ENCODE results near the gene UBE2F. TPM values are rescaled to one million over a fixed set of nuclear protein-coding genes. Genes with fewer than 3 reads are reported as not detected.
"Not testable (repeated sequence)": the region's sequence is repeated elsewhere in the genome, so short reads cannot be mapped to it uniquely, and the experiment has no call there.

Gene UBE2F
- total and polyA plus RNA-seq, 2 experiments from 2014 or later = 52.8 to 66.7 TPM

DNA sequence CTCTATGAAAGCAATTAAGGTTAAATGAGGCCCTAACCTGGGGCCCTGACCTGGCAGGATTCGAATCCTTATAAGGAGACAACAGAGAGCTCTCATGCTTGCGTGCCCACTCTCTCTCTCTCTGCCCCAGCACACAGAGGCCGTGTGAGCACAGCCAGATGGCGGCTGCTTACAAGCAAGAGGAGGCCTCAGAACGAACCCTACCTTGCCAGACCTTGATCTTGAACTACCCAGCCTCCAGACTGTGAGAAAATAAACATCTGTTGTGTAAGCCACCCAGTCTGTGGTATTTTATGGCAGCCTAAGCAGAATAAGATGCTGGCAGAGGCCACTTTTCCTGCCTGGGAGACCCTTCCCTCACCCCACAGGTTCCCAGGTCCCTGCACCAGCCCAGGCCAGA, 5.2 kb upstream of the UBE2F start:
- H3K79me2 ChIP-seq = no peaks in the 10 kb centered on the region
- H3K4me3 ChIP-seq = no peak overlapping the region
- no peak overlapping the region for H2AFZ ChIP-seq
- no peaks in the 10 kb centered on the region for H4K20me1 ChIP-seq (ENCODE audit: insufficient read depth, poor library complexity, severe bottlenecking)
- no peaks in the 10 kb centered on the region for H3K9me2 ChIP-seq (replicated peaks; ENCODE audit: insufficient read depth)
- H3K9me3 ChIP-seq (ENCODE audit: low read depth) = no peaks in the 10 kb centered on the region
- no peak overlapping the region for H3K27ac ChIP-seq
- H3K27me3 ChIP-seq = peaks cover 8% of the 10 kb centered on the region
- 78% methylated on average over 5 of the region's 5 CpGs for WGBS (ENCODE audit: low lambda C conversion rate, missing lambda C conversion rate)
- no peak for DNase-seq (ENCODE audit: low spot score)
- TF ChIP-seq EZH2phosphoT487 (IDR thresholded peaks at IDR 0.05; ENCODE audit: low read depth, severe bottlenecking, unreplicated experiment) (no peak), EZH2 (IDR thresholded peaks at IDR 0.05; ENCODE audit: borderline replicate concordance) (no peak)
- TF ChIP-seq, protein P1, sequence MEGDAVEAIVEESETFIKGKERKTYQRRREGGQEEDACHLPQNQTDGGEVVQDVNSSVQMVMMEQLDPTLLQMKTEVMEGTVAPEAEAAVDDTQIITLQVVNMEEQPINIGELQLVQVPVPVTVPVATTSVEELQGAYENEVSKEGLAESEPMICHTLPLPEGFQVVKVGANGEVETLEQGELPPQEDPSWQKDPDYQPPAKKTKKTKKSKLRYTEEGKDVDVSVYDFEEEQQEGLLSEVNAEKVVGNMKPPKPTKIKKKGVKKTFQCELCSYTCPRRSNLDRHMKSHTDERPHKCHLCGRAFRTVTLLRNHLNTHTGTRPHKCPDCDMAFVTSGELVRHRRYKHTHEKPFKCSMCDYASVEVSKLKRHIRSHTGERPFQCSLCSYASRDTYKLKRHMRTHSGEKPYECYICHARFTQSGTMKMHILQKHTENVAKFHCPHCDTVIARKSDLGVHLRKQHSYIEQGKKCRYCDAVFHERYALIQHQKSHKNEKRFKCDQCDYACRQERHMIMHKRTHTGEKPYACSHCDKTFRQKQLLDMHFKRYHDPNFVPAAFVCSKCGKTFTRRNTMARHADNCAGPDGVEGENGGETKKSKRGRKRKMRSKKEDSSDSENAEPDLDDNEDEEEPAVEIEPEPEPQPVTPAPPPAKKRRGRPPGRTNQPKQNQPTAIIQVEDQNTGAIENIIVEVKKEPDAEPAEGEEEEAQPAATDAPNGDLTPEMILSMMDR (IDR thresholded peaks at IDR 0.05; ENCODE audit: poor library complexity) = no peak
- H3K36me3 ChIP-seq (replicated peaks; ENCODE audit: insufficient read depth, low read depth) = no peaks in the 10 kb centered on the region
- H3K4me2 ChIP-seq = no peak overlapping the region
- no peaks in the 10 kb centered on the region for H3K4me1 ChIP-seq (ENCODE audit: insufficient read depth)

DNA sequence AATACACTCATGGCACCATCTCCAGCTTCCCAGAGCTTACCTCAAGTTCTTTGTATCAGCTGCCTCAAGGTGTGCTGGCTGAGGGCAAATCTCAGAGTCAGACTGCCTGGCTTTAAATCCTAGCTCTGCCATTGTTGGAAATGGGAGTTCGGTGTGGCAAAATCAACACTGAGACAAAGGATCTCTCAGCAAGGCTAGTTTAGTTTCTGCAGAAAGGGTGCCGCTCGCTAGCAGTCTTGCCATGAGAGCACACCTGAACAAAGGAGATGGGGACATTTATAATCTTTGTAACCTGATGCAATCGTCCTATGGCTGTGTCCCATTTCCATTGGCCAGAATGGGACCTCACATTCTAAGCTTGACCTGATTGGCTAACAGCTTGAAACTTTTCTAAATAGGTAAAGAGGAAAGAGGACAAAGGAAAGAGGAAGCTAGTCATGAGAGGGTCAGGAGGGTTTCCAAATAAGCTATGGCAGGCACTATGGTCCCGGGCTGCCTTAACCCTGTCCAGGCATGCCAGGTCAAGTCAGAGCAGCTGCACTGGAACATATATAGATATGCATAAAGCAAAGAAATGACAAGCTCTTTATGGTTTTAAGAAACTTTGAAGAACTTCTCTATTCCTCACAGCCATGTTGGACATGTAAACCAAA, 4.3 kb upstream of the UBE2F start:
- Histone ChIP-seq H2AFZ (no peak overlapping the region), H3K27me3 (no peaks in the 10 kb centered on the region), H3K4me3 (no peak overlapping the region), H3K36me3 (replicated peaks; ENCODE audit: insufficient read depth, low read depth) (no peaks in the 10 kb centered on the region), H3K79me2 (peaks cover 3% of the 10 kb centered on the region), H3K9me2 (replicated peaks; ENCODE audit: insufficient read depth) (no peaks in the 10 kb centered on the region), H3K4me2 (no peak overlapping the region), H3K4me1 (ENCODE audit: insufficient read depth) (peaks cover 1% of the 10 kb centered on the region), H3K9me3 (ENCODE audit: low read depth) (no peaks in the 10 kb centered on the region), H3K27ac (no peak overlapping the region), H4K20me1 (ENCODE audit: insufficient read depth, poor library complexity, severe bottlenecking) (no peaks in the 10 kb centered on the region)
- WGBS (ENCODE audit: low lambda C conversion rate, missing lambda C conversion rate) = 88% methylated on average over 5 of the region's 5 CpGs
- no peak for DNase-seq (ENCODE audit: low spot score)
- TF ChIP-seq, protein P1 (IDR thresholded peaks at IDR 0.05; ENCODE audit: poor library complexity) = no peak
- TF ChIP-seq EZH2 (IDR thresholded peaks at IDR 0.05; ENCODE audit: borderline replicate concordance) (no peak), EZH2phosphoT487 (IDR thresholded peaks at IDR 0.05; ENCODE audit: low read depth, severe bottlenecking, unreplicated experiment) (no peak)

DNA sequence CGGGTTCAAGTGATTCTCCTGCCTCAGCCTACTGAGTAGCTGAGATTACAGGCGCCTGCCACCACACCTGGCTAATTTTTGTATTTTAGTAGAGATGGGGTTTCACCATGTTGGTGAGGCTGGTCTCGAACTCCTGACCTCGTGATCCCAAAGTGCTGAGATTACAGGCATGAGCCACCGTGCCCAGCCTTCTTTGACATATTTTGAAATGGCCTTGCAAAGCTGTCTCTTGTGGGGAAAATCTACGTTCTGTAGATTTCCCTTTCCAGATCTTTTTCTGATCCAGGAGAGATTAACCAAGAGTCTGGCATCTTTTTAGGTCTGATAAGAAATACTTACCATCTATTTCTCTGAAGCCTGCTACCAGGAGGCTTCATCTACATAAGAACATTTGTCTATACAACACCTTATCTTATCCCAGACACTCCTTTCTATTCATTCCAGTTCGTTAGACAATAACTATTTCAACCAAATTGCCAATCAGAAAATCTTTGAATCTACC, 3.3 kb upstream of the UBE2F start:
- peaks cover 12% of the 10 kb centered on the region for H3K79me2 ChIP-seq
- H3K27me3 ChIP-seq; H3K4me2 ChIP-seq; H3K9me2 ChIP-seq (replicated peaks; ENCODE audit: insufficient read depth); H3K9me3 ChIP-seq (ENCODE audit: low read depth); DNase-seq (ENCODE audit: low spot score); H4K20me1 ChIP-seq (ENCODE audit: insufficient read depth, poor library complexity, severe bottlenecking); H2AFZ ChIP-seq; H3K36me3 ChIP-seq (replicated peaks; ENCODE audit: insufficient read depth, low read depth); H3K4me3 ChIP-seq: not testable (repeated sequence)
- WGBS (ENCODE audit: low lambda C conversion rate, missing lambda C conversion rate) = 77% methylated on average over 7 of the region's 7 CpGs
- H3K4me1 ChIP-seq (ENCODE audit: insufficient read depth) = peaks cover 10% of the 10 kb centered on the region
- H3K27ac ChIP-seq = peak overlapping the region; percentile 22

DNA sequence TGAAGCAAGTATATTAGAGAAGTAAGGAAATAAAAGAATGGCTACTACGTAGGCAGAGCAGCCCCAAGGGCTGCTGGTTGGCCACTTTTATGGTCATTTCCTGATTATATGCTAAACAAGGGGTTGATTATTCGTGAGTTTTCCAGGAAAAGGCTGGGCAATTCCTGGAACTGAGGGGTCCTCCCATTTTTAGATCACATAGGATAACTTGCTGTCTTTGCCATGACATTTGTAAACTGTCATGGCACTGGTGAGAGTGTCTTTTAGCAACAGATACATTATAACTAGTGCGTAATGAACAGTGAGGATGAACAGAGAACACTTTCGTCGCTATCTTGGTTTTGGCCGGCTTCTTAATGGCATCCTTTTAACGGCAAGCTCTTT, 2.6 kb upstream of the UBE2F start:
- WGBS (ENCODE audit: low lambda C conversion rate, missing lambda C conversion rate) = 90% methylated on average over 7 of the region's 7 CpGs

More for the DNA sequence above, 2.6 kb upstream of the UBE2F start:
- Histone ChIP-seq H3K36me3 (replicated peaks; ENCODE audit: insufficient read depth, low read depth) (no peaks in the 10 kb centered on the region), H3K27me3 (no peaks in the 10 kb centered on the region), H3K9me2 (replicated peaks; ENCODE audit: insufficient read depth) (no peaks in the 10 kb centered on the region), H4K20me1 (ENCODE audit: insufficient read depth, poor library complexity, severe bottlenecking) (peaks cover 6% of the 10 kb centered on the region), H3K79me2 (peaks cover 18% of the 10 kb centered on the region), H3K4me2 (no peak overlapping the region), H3K4me1 (ENCODE audit: insufficient read depth) (peaks cover 15% of the 10 kb centered on the region), H3K9me3 (ENCODE audit: low read depth) (no peaks in the 10 kb centered on the region), H3K27ac (peak overlapping the region; percentile 65), H2AFZ (no peak overlapping the region), H3K4me3 (no peak overlapping the region)
- TF ChIP-seq, protein P1 (IDR thresholded peaks at IDR 0.05; ENCODE audit: poor library complexity) = no peak
- TF ChIP-seq EZH2phosphoT487 (IDR thresholded peaks at IDR 0.05; ENCODE audit: low read depth, severe bottlenecking, unreplicated experiment) = no peak
- TF ChIP-seq EZH2 (IDR thresholded peaks at IDR 0.05; ENCODE audit: borderline replicate concordance) = no peak
- no peak for DNase-seq (ENCODE audit: low spot score)
